PC-9 (cell line): Measurements from ENCODE around the gene FNDC11.

Source experiments
- CTCF ChIP-seq: fragments of 200-600 bp; sonication (generic); conservative IDR thresholded peaks from 2 replicates; pipeline ENCODE4 v1.6.1; 2017; ENCODE audit warnings: mixed run types, antibody characterized with exemption, mild to moderate bottlenecking, moderate library complexity
- EZH2 ChIP-seq: fragments of 200-600 bp; sonication (generic); IDR thresholded peaks from 2 replicates; pipeline ENCODE4 v1.8.0; 2017; ENCODE audit warnings: antibody characterized with exemption, low read depth

DNA sequence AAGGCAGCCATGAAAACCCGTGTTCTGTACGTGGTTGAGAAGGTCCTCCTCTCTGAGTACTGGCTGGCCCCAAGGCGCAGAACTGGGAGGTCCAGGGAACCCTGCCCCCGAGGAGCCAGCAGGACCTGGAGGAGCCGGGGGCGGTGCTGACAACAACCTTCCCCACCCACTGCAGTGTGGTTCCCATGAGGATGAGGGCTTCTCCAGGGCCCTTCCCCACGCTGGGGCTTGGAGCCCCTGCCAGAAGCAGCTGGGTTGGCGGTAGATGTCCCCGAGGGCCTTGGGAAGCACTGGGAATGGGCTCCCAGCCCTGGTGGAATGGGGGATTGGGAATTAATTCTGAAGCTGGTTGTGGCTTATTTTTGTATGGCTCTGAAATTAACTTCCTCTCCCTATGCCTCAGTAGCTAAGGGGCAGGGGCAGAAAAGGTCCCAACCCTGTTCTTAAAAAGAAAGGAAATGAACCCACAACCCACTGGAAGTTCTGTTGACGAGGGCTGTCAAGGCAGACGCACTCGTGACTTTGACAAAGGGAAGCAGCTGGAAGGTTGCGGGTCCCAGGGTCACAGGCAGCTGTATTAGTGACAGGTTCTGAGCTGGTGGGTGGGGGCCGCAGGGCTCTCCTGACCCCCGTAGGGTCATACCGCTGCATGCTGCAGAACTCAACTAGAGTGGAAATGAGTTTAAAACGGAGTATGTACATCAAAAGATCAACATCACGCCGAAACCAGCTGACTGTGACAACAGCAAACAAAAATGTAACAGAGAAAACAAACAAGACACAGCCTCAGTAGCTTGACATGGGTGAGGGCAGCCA is 34.0 kb downstream of the FNDC11 start:
- TF ChIP-seq EZH2: no peak
- no peak for TF ChIP-seq CTCF
